Tibial nerve (tissue), 4 donors: ENCODE data around the gene SFXN4. TPM values are rescaled to one million over a fixed set of nuclear protein-coding genes. Genes with fewer than 3 reads are reported as not detected.
A peak's percentile ranks its signal among the peaks of the same experiment; 100 is the strongest.

Experiments used
- DNase-seq, 2 donors: peaks; one replicate each; pipeline ENCODE4 v3.0.0-alpha.2; 2019; ENCODE audit warnings: low spot score in 2 of 2
- H3K27ac ChIP-seq, 4 donors: fragments of 200-600 bp; sonication (generic) in 3 of 4; one replicate each; pipeline ENCODE4 v1.5.1; 2017 to 2019; ENCODE audit warnings: mild to moderate bottlenecking in 1 of 4
- H3K27me3 ChIP-seq, 2 donors: fragments of 200-600 bp; sonication (generic) in 1 of 2; one replicate each; pipeline versions ENCODE4 v1.5.1 to v1.6.0; 2017 to 2019
- H3K36me3 ChIP-seq, 3 donors: fragments of 200-600 bp; sonication (generic); one replicate each; pipeline ENCODE4 v1.5.1; 2018 to 2019
- H3K4me1 ChIP-seq, 4 donors: fragments of 200-600 bp; sonication (generic) in 3 of 4; one replicate each; pipeline ENCODE4 v1.5.1; 2017 to 2019
- H3K4me3 ChIP-seq, 4 donors: fragments of 200-600 bp; sonication (generic) in 3 of 4; one replicate each; pipeline ENCODE4 v1.5.1; 2017 to 2019; ENCODE audit warnings: mild to moderate bottlenecking in 1 of 4, moderate library complexity in 1 of 4
- H3K9me3 ChIP-seq, 4 donors: fragments of 200-600 bp; sonication (generic) in 3 of 4; one replicate each; pipeline ENCODE4 v1.5.1; 2017 to 2019
- EP300 ChIP-seq, 2 donors: sonication (generic); formaldehyde crosslinking; IDR thresholded peaks; one replicate each; pipeline ENCODE4 v1.6.1; 2017; ENCODE audit warnings: antibody characterized with exemption in 2 of 2, mild to moderate bottlenecking in 1 of 2
- POLR2A ChIP-seq, 2 donors: fragments of 450-650 bp; IDR thresholded peaks; one replicate each; pipeline ENCODE4 v1.6.1; 2017; ENCODE audit warnings: antibody characterized with exemption in 2 of 2, mild to moderate bottlenecking in 2 of 2, moderate library complexity in 2 of 2
- WGBS, 2 donors: methylation state at CpG; one replicate each; pipeline ENCODE4 v1.1.5; 2018; 5-methylcytosine and 5-hydroxymethylcytosine counted together
- total RNA-seq, 4 donors: library from RNA; depleted of rRNA; stranded (reverse); fragments of >200 nt; gene quantifications; one replicate each; pipeline ENCODE4 v1.1.0, GENCODE V29; 2016
- TF ChIP-seq, protein P1 (sequence below), 5 experiments: fragments of 200-600 bp in 3 of 5; fragments of 450-650 bp in 2 of 5; sonication (generic) in 3 of 5; IDR thresholded peaks; one replicate each; pipeline ENCODE4 v1.5.1; 2016 to 2019; ENCODE audit warnings: antibody characterized with exemption in 5 of 5, mild to moderate bottlenecking in 3 of 5, moderate library complexity in 2 of 5

Gene SFXN4
- total RNA-seq, 4 donors from 2014 or later, result 12.7 to 301 (median 19.1) TPM

DNA sequence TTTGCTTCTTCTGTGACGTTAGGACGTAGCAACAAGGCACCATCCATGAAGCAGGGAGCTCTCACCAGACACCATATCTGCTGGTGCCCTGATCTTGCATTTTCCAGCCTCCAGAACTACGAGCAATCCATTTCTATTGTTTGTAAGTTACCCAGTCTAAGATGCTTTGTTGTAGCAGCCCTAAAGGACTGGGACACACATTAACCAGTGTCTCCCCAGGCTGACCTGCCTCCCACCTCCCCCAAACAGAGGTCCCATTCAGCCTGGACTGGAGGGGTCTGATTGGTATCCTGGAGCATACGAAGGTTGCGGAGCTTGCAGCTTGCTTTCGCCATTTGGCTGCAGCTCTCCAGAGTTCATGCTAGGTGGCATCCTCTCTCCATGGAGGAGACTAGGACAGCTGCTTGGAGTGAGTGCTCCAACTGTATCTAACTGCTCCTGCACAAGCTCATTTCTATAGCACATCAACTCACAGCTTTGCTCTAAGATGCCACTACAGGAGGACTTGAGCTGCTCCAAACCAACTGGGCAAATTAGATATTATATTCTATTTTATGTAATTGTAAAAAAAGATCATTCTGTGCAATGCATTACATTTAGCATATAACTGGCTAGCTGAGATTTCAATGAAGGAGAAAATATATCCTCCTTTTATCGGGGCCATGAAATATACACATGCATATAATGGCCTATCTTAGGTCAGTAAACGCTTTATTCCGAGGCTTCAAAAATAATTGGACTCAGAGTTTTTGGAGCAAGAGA lies 33.9 kb upstream of the SFXN4 start:
- no peaks in the 10 kb centered on the region for H3K27me3 ChIP-seq
- 34 to 41% methylated on average over 9 of the region's 9 CpGs for WGBS, 2 donors
- no peaks in the 10 kb centered on the region for H3K9me3 ChIP-seq
- H3K4me1 ChIP-seq, result peaks cover 0 to 11% (median 0%) of the 10 kb centered on the region in 4 donors
- no peaks in the 10 kb centered on the region for H3K36me3 ChIP-seq
- peak overlapping the region in 1 of 4 donors; percentile 33 for H3K27ac ChIP-seq
- TF ChIP-seq, protein P1, sequence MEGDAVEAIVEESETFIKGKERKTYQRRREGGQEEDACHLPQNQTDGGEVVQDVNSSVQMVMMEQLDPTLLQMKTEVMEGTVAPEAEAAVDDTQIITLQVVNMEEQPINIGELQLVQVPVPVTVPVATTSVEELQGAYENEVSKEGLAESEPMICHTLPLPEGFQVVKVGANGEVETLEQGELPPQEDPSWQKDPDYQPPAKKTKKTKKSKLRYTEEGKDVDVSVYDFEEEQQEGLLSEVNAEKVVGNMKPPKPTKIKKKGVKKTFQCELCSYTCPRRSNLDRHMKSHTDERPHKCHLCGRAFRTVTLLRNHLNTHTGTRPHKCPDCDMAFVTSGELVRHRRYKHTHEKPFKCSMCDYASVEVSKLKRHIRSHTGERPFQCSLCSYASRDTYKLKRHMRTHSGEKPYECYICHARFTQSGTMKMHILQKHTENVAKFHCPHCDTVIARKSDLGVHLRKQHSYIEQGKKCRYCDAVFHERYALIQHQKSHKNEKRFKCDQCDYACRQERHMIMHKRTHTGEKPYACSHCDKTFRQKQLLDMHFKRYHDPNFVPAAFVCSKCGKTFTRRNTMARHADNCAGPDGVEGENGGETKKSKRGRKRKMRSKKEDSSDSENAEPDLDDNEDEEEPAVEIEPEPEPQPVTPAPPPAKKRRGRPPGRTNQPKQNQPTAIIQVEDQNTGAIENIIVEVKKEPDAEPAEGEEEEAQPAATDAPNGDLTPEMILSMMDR (IDR thresholded peaks at IDR 0.05), result peak; percentile 71 to 86 (median 81)
- peak in 1 of 2 donors; percentile 22 for TF ChIP-seq EP300 (IDR thresholded peaks at IDR 0.05)
- TF ChIP-seq POLR2A (IDR thresholded peaks at IDR 0.05), result no peak
- no peak overlapping the region for H3K4me3 ChIP-seq
- DNase-seq, result peak in 1 of 2 donors; percentile 68

DNA sequence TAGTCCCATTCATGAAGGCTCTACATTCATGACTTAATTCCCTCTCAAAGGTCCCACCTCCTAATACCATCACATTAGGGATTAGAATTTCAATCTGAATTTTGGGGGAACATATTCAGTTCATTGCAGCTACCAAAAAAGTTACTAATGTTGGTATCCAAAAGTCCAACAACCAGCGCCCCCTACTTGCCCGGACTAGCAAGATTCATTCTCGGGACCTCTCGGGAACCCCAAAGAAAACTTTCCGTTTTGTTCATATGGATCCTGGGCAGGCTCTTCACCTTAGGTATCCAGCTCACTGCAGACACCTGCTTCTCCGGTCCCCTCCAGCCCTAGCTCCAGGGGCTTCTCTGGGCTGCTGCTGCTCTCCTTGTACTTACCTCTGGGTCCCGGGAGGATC lies 32.9 kb upstream of the SFXN4 start:
- 48 to 52% methylated on average over 7 of the region's 7 CpGs for WGBS, 2 donors
- H3K36me3 ChIP-seq, result no peaks in the 10 kb centered on the region
- H3K9me3 ChIP-seq, result no peaks in the 10 kb centered on the region
- DNase-seq, result no peak
- no peak overlapping the region for H3K27ac ChIP-seq
- TF ChIP-seq EP300 (IDR thresholded peaks at IDR 0.05), result no peak
- TF ChIP-seq, protein P1 (IDR thresholded peaks at IDR 0.05), result peak; percentile 16 to 31 (median 19)
- H3K4me1 ChIP-seq, result peaks cover 0 to 11% (median 0%) of the 10 kb centered on the region in 4 donors
- H3K4me3 ChIP-seq, result no peak overlapping the region
- H3K27me3 ChIP-seq, result no peaks in the 10 kb centered on the region

DNA sequence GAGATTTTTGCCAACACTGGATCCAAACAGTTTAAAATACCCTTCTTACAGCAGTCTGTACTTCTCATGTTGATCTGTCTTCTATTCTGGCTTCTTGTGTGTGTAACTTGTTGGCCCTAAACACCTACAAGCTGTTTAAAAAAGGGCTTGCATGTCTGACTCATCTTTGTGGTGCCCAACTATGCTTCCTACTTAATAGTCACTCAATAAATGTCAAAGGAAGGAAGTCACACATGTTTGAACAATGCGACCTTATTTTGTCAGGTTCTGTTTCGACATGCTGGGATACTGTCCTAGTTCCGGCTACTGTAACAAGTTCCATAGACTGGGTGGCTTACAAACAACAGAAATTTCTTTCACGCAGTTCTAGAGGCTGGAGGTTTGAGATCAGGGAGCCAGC lies 32.4 kb upstream of the SFXN4 start:
- no peaks in the 10 kb centered on the region for H3K27me3 ChIP-seq
- 54 to 77% methylated on average over 4 of the region's 4 CpGs for WGBS, 2 donors
- H3K9me3 ChIP-seq, result no peaks in the 10 kb centered on the region

DNA sequence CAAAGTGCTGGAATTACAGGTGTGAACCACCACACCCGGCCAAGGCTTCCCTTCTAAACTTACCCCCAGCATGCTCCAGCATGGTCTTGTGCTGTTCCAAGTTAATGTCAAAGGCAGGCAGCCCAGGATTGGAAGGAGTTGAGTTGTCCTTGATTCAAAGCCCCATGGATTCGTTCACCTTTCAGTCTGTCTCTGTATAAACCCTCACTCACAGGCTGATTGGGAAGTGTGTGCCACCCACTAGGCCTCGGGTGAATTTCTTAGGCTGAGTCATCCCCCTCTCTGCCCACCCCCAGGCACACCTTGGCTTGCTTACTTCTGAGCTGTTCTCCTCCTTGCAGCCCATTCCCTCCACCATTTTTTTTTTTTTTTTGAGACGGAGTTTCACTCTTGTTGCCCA lies 26.4 kb upstream of the SFXN4 start:
- Histone ChIP-seq H3K9me3 (no peaks in the 10 kb centered on the region), H3K4me1 (peaks cover 0 to 15% (median 5%) of the 10 kb centered on the region in 4 donors)

More for the DNA sequence above, 32.4 kb upstream of the SFXN4 start:
- peaks cover 0 to 11% (median 0%) of the 10 kb centered on the region in 4 donors for H3K4me1 ChIP-seq
- H3K27ac ChIP-seq, result no peak overlapping the region
- TF ChIP-seq, protein P1 (IDR thresholded peaks at IDR 0.05), result no peak
- no peak for TF ChIP-seq POLR2A (IDR thresholded peaks at IDR 0.05)
- no peak for TF ChIP-seq EP300 (IDR thresholded peaks at IDR 0.05)
- no peak overlapping the region for H3K4me3 ChIP-seq
- DNase-seq, result no peak
- no peaks in the 10 kb centered on the region for H3K36me3 ChIP-seq

More for the DNA sequence above, 26.4 kb upstream of the SFXN4 start:
- no peak overlapping the region for H3K27ac ChIP-seq
- TF ChIP-seq EP300 (IDR thresholded peaks at IDR 0.05) (no peak), POLR2A (IDR thresholded peaks at IDR 0.05) (no peak)
- TF ChIP-seq, protein P1 (IDR thresholded peaks at IDR 0.05), result no peak
- no peak overlapping the region for H3K4me3 ChIP-seq
- 89 to 92% methylated on average over 4 of the region's 4 CpGs for WGBS, 2 donors
- no peak for DNase-seq
- H3K36me3 ChIP-seq, result no peaks in the 10 kb centered on the region
- no peaks in the 10 kb centered on the region for H3K27me3 ChIP-seq
